Left ventricle myocardium inferior (tissue), 1 donor: Measurements from ENCODE around the gene RBM17. TPM values are rescaled to one million over a fixed set of nuclear protein-coding genes. Genes with fewer than 3 reads are reported as not detected.

ENCODE experiments used
- DNase-seq: peaks from one replicate; pipeline ENCODE4 v3.0.0-alpha.2; 2020
- H3K27ac ChIP-seq: fragments of 200-600 bp; replicated peaks from 2 replicates; pipeline ENCODE4 v1.8.0; 2021
- H3K27me3 ChIP-seq: fragments of 200-600 bp; 2 replicates; pipeline ENCODE4 v1.8.0; 2021; ENCODE audit warnings: low read depth
- H3K36me3 ChIP-seq: fragments of 200-600 bp; 2 replicates; pipeline ENCODE4 v1.8.0; 2021
- H3K4me1 ChIP-seq: fragments of 200-600 bp; 2 replicates; pipeline ENCODE4 v1.8.0; 2021
- H3K4me3 ChIP-seq: fragments of 200-600 bp; 2 replicates; pipeline ENCODE4 v1.8.0; 2021; ENCODE audit warnings: mild to moderate bottlenecking, moderate library complexity
- H3K9me3 ChIP-seq: fragments of 200-600 bp; replicated peaks from 2 replicates; pipeline ENCODE4 v1.8.0; 2021
- intact Hi-C: fragments of 100-400 bp; cut with micrococcal nuclease; formaldehyde crosslinking; loops from one replicate; pipeline ENCODE4 v1.11.0; 2022
- total RNA-seq: library from RNA; stranded (reverse); fragmentation: NEBNext Ultra II Directional; extraction: Animal tissue kit (Norgen Biotek cat#: 25700); gene quantifications from one replicate; pipeline ENCODE4 v1.2.1, GENCODE V29; 2021
- TF ChIP-seq, protein P1 (sequence below): fragments of 200-600 bp; IDR thresholded peaks from 2 replicates; pipeline ENCODE4 v1.8.0; 2021; ENCODE audit warnings: antibody characterized with exemption, mild to moderate bottlenecking, borderline replicate concordance
- donor health status: DM: no; HTN: yes; CAD: no; lungs with severe emphysema.

Gene RBM17
- total RNA-seq, 1 donor from 2014 or later = 56.1 TPM

DNA sequence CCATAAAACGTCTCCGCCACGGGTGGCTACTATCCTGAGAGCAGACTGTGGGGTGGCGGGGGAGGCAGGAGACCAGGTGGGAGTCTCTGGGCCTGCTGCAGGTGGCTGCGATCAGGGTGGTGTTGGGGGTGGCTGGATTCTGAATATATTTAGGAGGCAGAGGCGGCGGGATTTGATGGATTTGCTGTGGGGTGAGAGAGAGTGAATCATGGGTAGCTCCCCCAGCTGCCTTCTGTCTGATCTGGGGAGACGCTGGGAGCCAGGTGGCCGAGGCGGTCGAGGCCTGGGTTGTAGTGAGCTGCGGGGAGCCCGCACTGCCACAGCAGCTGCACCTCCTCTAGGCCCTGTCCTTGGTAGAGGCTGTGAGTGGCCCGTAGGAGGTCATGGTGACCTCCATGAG, 65.7 kb downstream of the RBM17 start:
- Histone ChIP-seq H3K4me3 (no peak overlapping the region), H3K36me3 (no peaks in the 10 kb centered on the region), H3K4me1 (peaks cover 12% of the 10 kb centered on the region), H3K27ac (no peak overlapping the region), H3K9me3 (no peaks in the 10 kb centered on the region), H3K27me3 (no peaks in the 10 kb centered on the region)
- DNase-seq = no peak
- TF ChIP-seq, protein P1, sequence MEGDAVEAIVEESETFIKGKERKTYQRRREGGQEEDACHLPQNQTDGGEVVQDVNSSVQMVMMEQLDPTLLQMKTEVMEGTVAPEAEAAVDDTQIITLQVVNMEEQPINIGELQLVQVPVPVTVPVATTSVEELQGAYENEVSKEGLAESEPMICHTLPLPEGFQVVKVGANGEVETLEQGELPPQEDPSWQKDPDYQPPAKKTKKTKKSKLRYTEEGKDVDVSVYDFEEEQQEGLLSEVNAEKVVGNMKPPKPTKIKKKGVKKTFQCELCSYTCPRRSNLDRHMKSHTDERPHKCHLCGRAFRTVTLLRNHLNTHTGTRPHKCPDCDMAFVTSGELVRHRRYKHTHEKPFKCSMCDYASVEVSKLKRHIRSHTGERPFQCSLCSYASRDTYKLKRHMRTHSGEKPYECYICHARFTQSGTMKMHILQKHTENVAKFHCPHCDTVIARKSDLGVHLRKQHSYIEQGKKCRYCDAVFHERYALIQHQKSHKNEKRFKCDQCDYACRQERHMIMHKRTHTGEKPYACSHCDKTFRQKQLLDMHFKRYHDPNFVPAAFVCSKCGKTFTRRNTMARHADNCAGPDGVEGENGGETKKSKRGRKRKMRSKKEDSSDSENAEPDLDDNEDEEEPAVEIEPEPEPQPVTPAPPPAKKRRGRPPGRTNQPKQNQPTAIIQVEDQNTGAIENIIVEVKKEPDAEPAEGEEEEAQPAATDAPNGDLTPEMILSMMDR = no peak
- intact Hi-C loops = no loop called here

DNA sequence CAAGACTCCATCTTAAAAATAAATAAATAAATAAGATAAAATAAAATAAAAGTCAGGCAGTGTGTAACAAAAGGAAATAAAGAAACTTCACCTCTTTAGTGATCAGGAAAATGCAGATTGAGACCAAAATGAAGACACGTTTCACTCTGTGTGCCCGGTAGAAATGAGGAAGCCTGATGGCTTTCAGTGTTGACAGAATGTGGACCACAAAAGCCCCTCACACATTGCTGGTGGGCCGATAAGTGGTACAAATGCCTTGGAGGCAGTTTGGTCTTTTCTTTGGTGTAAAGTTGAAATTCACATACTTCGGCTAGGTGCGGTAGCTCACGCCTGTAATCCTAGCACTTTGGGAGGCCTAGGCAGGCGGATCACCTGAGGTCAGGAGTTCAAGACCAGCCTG, 69.4 kb downstream of the RBM17 start:
- no peaks in the 10 kb centered on the region for H3K36me3 ChIP-seq
- no peaks in the 10 kb centered on the region for H3K9me3 ChIP-seq
- no peak overlapping the region for H3K27ac ChIP-seq
- H3K4me3 ChIP-seq = no peak overlapping the region
- DNase-seq = no peak
- TF ChIP-seq, protein P1 = no peak
- no peaks in the 10 kb centered on the region for H3K27me3 ChIP-seq
- intact Hi-C loops = no loop called here
- peaks cover 10% of the 10 kb centered on the region for H3K4me1 ChIP-seq

GRCh38 chr10:6161921-6162320, 73.1 kb downstream of the RBM17 start:
- DNase-seq = no peak
- peaks cover 8% of the 10 kb centered on the region for H3K36me3 ChIP-seq
- peaks cover 39% of the 10 kb centered on the region for H3K4me1 ChIP-seq
- intact Hi-C loops = no loop called here
- TF ChIP-seq, protein P1 = no peak
- H3K27ac ChIP-seq = peak overlapping the region; percentile 97
- no peaks in the 10 kb centered on the region for H3K9me3 ChIP-seq
- H3K4me3 ChIP-seq = no peak overlapping the region
- H3K27me3 ChIP-seq = no peaks in the 10 kb centered on the region

DNA sequence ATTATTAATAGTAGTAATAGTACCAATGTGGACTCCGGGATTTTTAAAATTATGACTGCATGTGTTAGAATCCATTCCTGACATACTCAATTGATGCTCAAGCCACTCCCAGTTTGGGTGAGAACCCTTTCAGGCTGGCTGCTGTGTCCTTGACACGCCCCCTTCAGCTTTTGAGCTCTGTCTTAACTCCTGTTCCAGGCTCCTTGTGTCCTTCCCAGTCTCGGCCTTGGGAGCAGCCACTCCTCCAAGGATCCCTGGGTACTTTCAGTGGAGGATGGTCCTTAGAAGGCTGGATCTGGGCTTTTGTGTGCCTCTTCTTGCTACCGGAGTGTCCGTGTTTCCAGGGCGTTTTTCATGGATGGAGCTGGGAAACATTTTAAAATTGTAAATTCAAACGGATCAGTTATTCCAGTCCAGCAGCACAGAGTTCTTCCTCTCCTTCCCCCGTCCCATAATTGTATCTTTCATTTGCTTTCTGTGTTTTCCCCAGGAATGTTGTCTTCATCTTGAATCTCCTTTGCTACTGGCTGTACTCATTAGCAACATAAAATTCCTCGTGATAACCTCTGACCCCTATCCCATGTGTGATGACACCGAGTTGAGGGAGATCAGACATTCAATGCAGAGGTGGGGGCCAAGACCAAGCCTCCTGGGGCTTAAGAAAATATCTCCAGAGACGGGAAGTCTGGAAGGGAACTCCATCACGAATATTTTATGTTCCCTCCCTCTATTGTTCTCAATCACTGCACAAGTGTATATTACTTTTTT, 73.9 kb downstream of the RBM17 start:
- Histone ChIP-seq H3K4me1 (peaks cover 45% of the 10 kb centered on the region), H3K36me3 (peaks cover 9% of the 10 kb centered on the region), H3K27me3 (no peaks in the 10 kb centered on the region), H3K27ac (peak overlapping the region; percentile 97), H3K4me3 (peak overlapping the region; percentile 85), H3K9me3 (no peaks in the 10 kb centered on the region)
- intact Hi-C loops = no loop called here
- DNase-seq = no peak
- TF ChIP-seq, protein P1 = no peak

GRCh38 chr10:6163364-6164270, 74.8 kb downstream of the RBM17 start:
- peak; percentile 91 for DNase-seq
- Histone ChIP-seq H3K36me3 (peaks cover 9% of the 10 kb centered on the region), H3K9me3 (no peaks in the 10 kb centered on the region), H3K4me1 (peaks cover 51% of the 10 kb centered on the region), H3K27ac (peak overlapping the region; percentile 97), H3K4me3 (peak overlapping the region; percentile 85), H3K27me3 (no peaks in the 10 kb centered on the region)
- intact Hi-C loops = no loop called here
- TF ChIP-seq, protein P1 = no peak
